SK-N-SH treated with all-trans-retinoic acid at 6 μM for 48 hours (cell line): ENCODE results near the gene TJP2.

Experiments used
- ATAC-seq: fragments of 200-7000 bp; cut with Tn5 transposase; 3 replicates; pipeline ENCODE4 v1.9.1; 2020; ENCODE audit warnings: mild to moderate bottlenecking, moderate library complexity
- ARNTL ChIP-seq: fragments of 450-650 bp; formaldehyde crosslinking; IDR thresholded peaks from 2 replicates; pipeline ENCODE4 v1.5.0; 2020; ENCODE audit warnings: low read depth, mild to moderate bottlenecking, moderate library complexity, borderline replicate concordance
- BACH2 ChIP-seq: fragments of 250-450 bp; sonication (Bioruptor Pico); IDR thresholded peaks from 2 replicates; pipeline ENCODE4 v1.9.0; 2021; ENCODE audit warnings: mild to moderate bottlenecking, borderline replicate concordance
- CSDC2 ChIP-seq: fragments of 250-450 bp; sonication (Bioruptor Pico); IDR thresholded peaks from 2 replicates; pipeline ENCODE4 v1.5.0; 2020; ENCODE audit warnings: mild to moderate bottlenecking, moderate library complexity
- ESRRG ChIP-seq: fragments of 250-450 bp; sonication (Bioruptor Pico); IDR thresholded peaks from 2 replicates; pipeline ENCODE4 v1.6.1; 2021; ENCODE audit warnings: mild to moderate bottlenecking
- GLIS3 ChIP-seq: fragments of 250-450 bp; sonication (Bioruptor Pico); IDR thresholded peaks from 2 replicates; pipeline ENCODE4 v1.5.0; 2020; ENCODE audit warnings: mild to moderate bottlenecking, moderate library complexity
- ISL1 ChIP-seq: fragments of 250-450 bp; sonication (Bioruptor Pico); IDR thresholded peaks from 2 replicates; pipeline ENCODE4 v2.1.2; 2022; ENCODE audit warnings: mild to moderate bottlenecking, moderate library complexity
- OSR1 ChIP-seq: fragments of 250-450 bp; sonication (Bioruptor Pico); IDR thresholded peaks from 2 replicates; pipeline ENCODE4 v1.8.0; 2022; ENCODE audit warnings: moderate library complexity, mild to moderate bottlenecking, inconsistent platforms
- RARB ChIP-seq: fragments of 250-450 bp; sonication (Bioruptor Pico); IDR thresholded peaks from 2 replicates; pipeline ENCODE4 v1.8.0; 2021; ENCODE audit warnings: mild to moderate bottlenecking, moderate library complexity
- SNAI2 ChIP-seq: fragments of 250-450 bp; sonication (Bioruptor Pico); IDR thresholded peaks from 2 replicates; pipeline ENCODE4 v1.5.0; 2020; ENCODE audit warnings: mild to moderate bottlenecking, moderate library complexity
- TCF4 ChIP-seq: fragments of 250-450 bp; sonication (Bioruptor Pico); IDR thresholded peaks from 2 replicates; pipeline ENCODE4 v1.8.0; 2021; ENCODE audit warnings: mild to moderate bottlenecking, moderate library complexity, borderline replicate concordance
- TOX ChIP-seq: fragments of 250-450 bp; sonication (Bioruptor Pico); IDR thresholded peaks from 2 replicates; pipeline ENCODE4 v1.8.0; 2021; ENCODE audit warnings: mild to moderate bottlenecking, moderate library complexity, borderline replicate concordance
- ZFP3 ChIP-seq: fragments of 250-450 bp; sonication (Bioruptor Pico); IDR thresholded peaks from 2 replicates; pipeline ENCODE4 v1.5.0; 2020; ENCODE audit warnings: mild to moderate bottlenecking, moderate library complexity
- ZFP30 ChIP-seq: fragments of 450-650 bp; formaldehyde crosslinking; IDR thresholded peaks from 2 replicates; pipeline ENCODE4 v1.5.0; 2022; ENCODE audit warnings: mild to moderate bottlenecking, moderate library complexity
- ZNF565 ChIP-seq: fragments of 450-650 bp; formaldehyde crosslinking; conservative IDR thresholded peaks from 2 replicates; pipeline ENCODE4 v1.5.0; 2020; ENCODE audit warnings: low read depth, mild to moderate bottlenecking, moderate library complexity
- ZNF8 ChIP-seq: fragments of 450-650 bp; formaldehyde crosslinking; IDR thresholded peaks from 2 replicates; pipeline ENCODE4 v1.5.0; 2020; ENCODE audit warnings: mild to moderate bottlenecking, moderate library complexity
- TF ChIP-seq, protein P1 (sequence below): fragments of 250-450 bp; sonication (Bioruptor Pico); IDR thresholded peaks from 2 replicates; pipeline ENCODE4 v1.5.1; 2021; ENCODE audit warnings: mild to moderate bottlenecking, moderate library complexity
- TF ChIP-seq, protein P2 (sequence below): fragments of 250-450 bp; sonication (Bioruptor Pico); IDR thresholded peaks from 2 replicates; pipeline ENCODE4 v1.8.0; 2021; ENCODE audit warnings: low read depth, mild to moderate bottlenecking, moderate library complexity, borderline replicate concordance
- TF ChIP-seq, protein P3 (sequence below): fragments of 250-450 bp; sonication (Bioruptor Pico); IDR thresholded peaks from 2 replicates; pipeline ENCODE4 v1.5.0; 2020; ENCODE audit warnings: mild to moderate bottlenecking, moderate library complexity
- TF ChIP-seq, protein P4 (sequence below): fragments of 250-450 bp; sonication (Bioruptor Pico); IDR thresholded peaks from 2 replicates; pipeline ENCODE4 v1.5.1; 2020; ENCODE audit warnings: low read depth, mild to moderate bottlenecking, moderate library complexity

The TJP2 gene

DNA sequence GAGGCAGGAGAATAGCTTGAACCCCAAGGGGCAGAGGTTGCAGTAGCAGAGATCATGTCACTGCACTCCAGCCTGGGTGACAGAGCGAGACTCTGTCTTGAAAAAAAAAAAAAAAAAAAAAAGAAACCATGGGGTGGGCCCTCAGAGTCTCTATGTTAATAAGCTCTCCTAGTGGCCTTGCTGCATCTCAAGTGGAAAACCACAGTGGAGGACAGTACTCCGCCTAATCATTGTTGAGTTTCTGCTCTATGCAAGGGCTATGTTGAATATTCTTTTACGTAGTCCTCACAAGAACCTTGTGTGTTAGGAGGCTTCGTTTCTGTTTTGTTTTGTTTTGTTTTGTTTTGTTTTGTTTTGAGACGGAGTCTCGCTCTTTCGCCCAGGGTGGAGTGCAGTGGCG is 48.9 kb downstream of the TJP2 start:
- no peak for TF ChIP-seq ZNF565 (CRISPR knock-in tag)
- TF ChIP-seq BACH2 (CRISPR knock-in tag), result no peak
- no peak for TF ChIP-seq ZNF8
- no peak for TF ChIP-seq ESRRG (CRISPR knock-in tag)
- TF ChIP-seq ISL1 (CRISPR knock-in tag), result no peak
- TF ChIP-seq ARNTL (CRISPR knock-in tag), result no peak
- TF ChIP-seq, protein P1, sequence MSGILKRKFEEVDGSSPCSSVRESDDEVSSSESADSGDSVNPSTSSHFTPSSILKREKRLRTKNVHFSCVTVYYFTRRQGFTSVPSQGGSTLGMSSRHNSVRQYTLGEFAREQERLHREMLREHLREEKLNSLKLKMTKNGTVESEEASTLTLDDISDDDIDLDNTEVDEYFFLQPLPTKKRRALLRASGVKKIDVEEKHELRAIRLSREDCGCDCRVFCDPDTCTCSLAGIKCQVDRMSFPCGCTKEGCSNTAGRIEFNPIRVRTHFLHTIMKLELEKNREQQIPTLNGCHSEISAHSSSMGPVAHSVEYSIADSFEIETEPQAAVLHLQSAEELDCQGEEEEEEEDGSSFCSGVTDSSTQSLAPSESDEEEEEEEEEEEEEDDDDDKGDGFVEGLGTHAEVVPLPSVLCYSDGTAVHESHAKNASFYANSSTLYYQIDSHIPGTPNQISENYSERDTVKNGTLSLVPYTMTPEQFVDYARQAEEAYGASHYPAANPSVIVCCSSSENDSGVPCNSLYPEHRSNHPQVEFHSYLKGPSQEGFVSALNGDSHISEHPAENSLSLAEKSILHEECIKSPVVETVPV (CRISPR knock-in tag), result no peak
- TF ChIP-seq ZFP30 (CRISPR knock-in tag), result no peak
- TF ChIP-seq RARB (CRISPR knock-in tag), result no peak
- TF ChIP-seq, all 23 proteins: peak for 0
- peak; percentile 9; the same call in 1 of the 3 replicates for ATAC-seq

DNA sequence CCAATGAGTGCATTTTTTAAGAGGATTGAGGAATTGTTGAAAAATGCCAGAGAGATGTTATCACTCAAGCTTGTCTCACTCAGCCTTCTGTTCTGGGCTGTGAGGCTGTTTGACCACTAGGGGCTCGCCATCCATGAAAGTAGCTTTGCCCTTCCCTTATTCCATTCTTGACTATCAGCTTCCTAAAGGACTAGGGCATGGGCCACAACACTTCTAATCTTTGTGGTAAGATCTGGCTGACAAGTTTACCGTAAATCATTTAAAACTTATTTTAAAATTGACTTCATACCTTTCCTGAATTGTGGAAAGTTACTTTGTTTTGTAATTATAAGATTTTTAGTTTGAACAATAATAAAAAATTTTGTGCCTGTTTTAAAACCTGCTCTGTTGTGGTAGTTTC is 49.5 kb downstream of the TJP2 start:
- peak; percentile 44 for TF ChIP-seq ISL1 (CRISPR knock-in tag)
- TF ChIP-seq, protein P1 (CRISPR knock-in tag), result no peak
- TF ChIP-seq OSR1 (CRISPR knock-in tag), result no peak
- TF ChIP-seq, all 23 proteins: peak for 1
- peak; percentile 98 for ATAC-seq

DNA sequence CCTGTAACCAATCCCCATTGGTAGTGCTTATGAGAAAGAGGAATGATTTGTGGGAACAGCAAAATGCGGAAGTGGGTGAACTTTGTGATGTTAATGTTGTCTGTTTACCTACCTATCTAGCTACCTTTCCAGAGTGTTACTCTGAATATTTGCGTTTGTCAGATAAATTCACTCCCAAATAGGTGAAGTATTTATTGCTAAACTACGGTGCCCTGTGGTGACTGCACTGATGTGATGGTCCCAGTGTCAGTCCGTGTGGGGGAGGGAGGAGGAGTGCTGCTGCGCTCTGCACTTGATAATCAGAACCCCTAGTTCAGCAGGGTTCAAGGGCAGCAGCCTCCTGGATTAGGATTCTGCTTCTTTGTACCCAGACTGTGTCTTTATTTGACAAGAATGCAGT is 55.3 kb downstream of the TJP2 start:
- no peak for ATAC-seq

DNA sequence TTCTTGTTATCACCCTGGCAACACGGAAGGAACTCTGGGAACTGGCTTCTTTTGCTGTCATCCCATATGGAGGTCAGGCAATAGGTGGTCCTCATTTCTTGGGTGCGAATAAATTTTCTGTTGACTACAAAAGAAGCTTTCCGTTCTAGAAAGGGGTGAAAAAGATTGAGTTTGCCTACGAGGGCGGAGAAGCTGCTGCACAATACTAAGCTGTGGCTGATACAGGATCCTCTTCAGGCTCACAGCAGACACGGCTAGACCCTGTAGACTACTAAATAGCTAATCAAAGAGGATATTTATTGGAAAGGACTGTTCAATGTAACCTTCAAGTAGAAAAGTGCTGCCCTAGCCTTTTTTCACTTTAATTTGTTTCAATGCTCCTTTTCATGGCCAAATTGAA is 58.1 kb downstream of the TJP2 start:
- ATAC-seq, result no peak
- TF ChIP-seq TOX (CRISPR knock-in tag), result no peak
- TF ChIP-seq GLIS3 (CRISPR knock-in tag), result no peak
- TF ChIP-seq, protein P2, sequence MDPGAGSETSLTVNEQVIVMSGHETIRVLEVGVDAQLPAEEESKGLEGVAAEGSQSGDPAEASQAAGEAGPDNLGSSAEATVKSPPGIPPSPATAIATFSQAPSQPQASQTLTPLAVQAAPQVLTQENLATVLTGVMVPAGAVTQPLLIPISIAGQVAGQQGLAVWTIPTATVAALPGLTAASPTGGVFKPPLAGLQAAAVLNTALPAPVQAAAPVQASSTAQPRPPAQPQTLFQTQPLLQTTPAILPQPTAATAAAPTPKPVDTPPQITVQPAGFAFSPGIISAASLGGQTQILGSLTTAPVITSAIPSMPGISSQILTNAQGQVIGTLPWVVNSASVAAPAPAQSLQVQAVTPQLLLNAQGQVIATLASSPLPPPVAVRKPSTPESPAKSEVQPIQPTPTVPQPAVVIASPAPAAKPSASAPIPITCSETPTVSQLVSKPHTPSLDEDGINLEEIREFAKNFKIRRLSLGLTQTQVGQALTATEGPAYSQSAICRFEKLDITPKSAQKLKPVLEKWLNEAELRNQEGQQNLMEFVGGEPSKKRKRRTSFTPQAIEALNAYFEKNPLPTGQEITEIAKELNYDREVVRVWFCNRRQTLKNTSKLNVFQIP (CRISPR knock-in tag), result no peak
- TF ChIP-seq, protein P3, sequence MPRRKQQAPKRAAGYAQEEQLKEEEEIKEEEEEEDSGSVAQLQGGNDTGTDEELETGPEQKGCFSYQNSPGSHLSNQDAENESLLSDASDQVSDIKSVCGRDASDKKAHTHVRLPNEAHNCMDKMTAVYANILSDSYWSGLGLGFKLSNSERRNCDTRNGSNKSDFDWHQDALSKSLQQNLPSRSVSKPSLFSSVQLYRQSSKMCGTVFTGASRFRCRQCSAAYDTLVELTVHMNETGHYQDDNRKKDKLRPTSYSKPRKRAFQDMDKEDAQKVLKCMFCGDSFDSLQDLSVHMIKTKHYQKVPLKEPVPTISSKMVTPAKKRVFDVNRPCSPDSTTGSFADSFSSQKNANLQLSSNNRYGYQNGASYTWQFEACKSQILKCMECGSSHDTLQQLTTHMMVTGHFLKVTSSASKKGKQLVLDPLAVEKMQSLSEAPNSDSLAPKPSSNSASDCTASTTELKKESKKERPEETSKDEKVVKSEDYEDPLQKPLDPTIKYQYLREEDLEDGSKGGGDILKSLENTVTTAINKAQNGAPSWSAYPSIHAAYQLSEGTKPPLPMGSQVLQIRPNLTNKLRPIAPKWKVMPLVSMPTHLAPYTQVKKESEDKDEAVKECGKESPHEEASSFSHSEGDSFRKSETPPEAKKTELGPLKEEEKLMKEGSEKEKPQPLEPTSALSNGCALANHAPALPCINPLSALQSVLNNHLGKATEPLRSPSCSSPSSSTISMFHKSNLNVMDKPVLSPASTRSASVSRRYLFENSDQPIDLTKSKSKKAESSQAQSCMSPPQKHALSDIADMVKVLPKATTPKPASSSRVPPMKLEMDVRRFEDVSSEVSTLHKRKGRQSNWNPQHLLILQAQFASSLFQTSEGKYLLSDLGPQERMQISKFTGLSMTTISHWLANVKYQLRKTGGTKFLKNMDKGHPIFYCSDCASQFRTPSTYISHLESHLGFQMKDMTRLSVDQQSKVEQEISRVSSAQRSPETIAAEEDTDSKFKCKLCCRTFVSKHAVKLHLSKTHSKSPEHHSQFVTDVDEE (CRISPR knock-in tag), result no peak
- no peak for TF ChIP-seq ZFP30 (CRISPR knock-in tag)
- no peak for TF ChIP-seq ZFP3 (CRISPR knock-in tag)
- TF ChIP-seq ESRRG (CRISPR knock-in tag), result no peak
- TF ChIP-seq, protein P4, sequence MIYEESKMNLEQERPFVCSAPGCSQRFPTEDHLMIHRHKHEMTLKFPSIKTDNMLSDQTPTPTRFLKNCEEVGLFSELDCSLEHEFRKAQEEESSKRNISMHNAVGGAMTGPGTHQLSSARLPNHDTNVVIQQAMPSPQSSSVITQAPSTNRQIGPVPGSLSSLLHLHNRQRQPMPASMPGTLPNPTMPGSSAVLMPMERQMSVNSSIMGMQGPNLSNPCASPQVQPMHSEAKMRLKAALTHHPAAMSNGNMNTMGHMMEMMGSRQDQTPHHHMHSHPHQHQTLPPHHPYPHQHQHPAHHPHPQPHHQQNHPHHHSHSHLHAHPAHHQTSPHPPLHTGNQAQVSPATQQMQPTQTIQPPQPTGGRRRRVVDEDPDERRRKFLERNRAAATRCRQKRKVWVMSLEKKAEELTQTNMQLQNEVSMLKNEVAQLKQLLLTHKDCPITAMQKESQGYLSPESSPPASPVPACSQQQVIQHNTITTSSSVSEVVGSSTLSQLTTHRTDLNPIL (CRISPR knock-in tag), result no peak
- no peak for TF ChIP-seq BACH2 (CRISPR knock-in tag)
- no peak for TF ChIP-seq OSR1 (CRISPR knock-in tag)
- TF ChIP-seq TCF4 (CRISPR knock-in tag), result no peak

More for the DNA sequence above, 55.3 kb downstream of the TJP2 start:
- TF ChIP-seq ZNF8, result no peak
- TF ChIP-seq, protein P4 (CRISPR knock-in tag), result no peak
- no peak for TF ChIP-seq ZNF565 (CRISPR knock-in tag)
- no peak for TF ChIP-seq RARB (CRISPR knock-in tag)
- no peak for TF ChIP-seq ISL1 (CRISPR knock-in tag)
- no peak for TF ChIP-seq TOX (CRISPR knock-in tag)
- TF ChIP-seq, protein P3 (CRISPR knock-in tag), result no peak
- TF ChIP-seq ZFP3 (CRISPR knock-in tag), result no peak
- TF ChIP-seq ESRRG (CRISPR knock-in tag), result no peak
- TF ChIP-seq OSR1 (CRISPR knock-in tag), result no peak
- no peak for TF ChIP-seq ZFP30 (CRISPR knock-in tag)
- TF ChIP-seq TCF4 (CRISPR knock-in tag), result no peak
- no peak for TF ChIP-seq CSDC2 (CRISPR knock-in tag)
- no peak for TF ChIP-seq BACH2 (CRISPR knock-in tag)
- no peak for TF ChIP-seq SNAI2
